ACC112 (cell line): ENCODE data around the gene ANKRD27.
"Not testable (repeated sequence)": the region's sequence is repeated elsewhere in the genome, so short reads cannot be mapped to it uniquely, and the experiment has no call there.

Source experiments
- H2AFZ ChIP-seq: fragments of 200-600 bp; sonication (generic); one replicate; pipeline ENCODE4 v1.6.0; 2017; ENCODE audit warnings: antibody characterized with exemption, low read length; ENCODE audit not compliant: unreplicated experiment
- H3K27ac ChIP-seq: fragments of 200-600 bp; sonication (generic); 2 replicates; pipeline ENCODE4 v1.5.1; 2014; ENCODE audit warnings: low read depth, mild to moderate bottlenecking, antibody characterized with exemption, low read length, moderate library complexity
- H3K27me3 ChIP-seq: fragments of 200-600 bp; sonication (generic); 2 replicates; pipeline ENCODE4 v1.6.1; 2014; ENCODE audit warnings: mild to moderate bottlenecking, antibody characterized with exemption, low read length, moderate library complexity, mixed read lengths; ENCODE audit not compliant: insufficient read depth
- H3K36me3 ChIP-seq: fragments of 200-600 bp; sonication (generic); 2 replicates; pipeline ENCODE4 v1.6.1; 2016; ENCODE audit warnings: mild to moderate bottlenecking, antibody characterized with exemption, low read length, moderate library complexity, mixed read lengths; ENCODE audit not compliant: insufficient read depth
- H3K4me1 ChIP-seq: fragments of 200-600 bp; sonication (generic); one replicate; pipeline ENCODE4 v1.6.1; 2016; ENCODE audit warnings: low read length, mixed read lengths; ENCODE audit not compliant: insufficient read depth, unreplicated experiment, control insufficient read depth
- H3K4me3 ChIP-seq: fragments of 200-600 bp; sonication (generic); 2 replicates; pipeline ENCODE4 v1.5.1; 2014; ENCODE audit warnings: mild to moderate bottlenecking, low read depth, low read length
- H3K79me2 ChIP-seq: fragments of 200-600 bp; sonication (generic); one replicate; pipeline ENCODE4 v1.6.0; 2016; ENCODE audit warnings: low read length; ENCODE audit not compliant: control insufficient read depth, unreplicated experiment, insufficient read depth

ANKRD27 gene

GRCh38 chr19:32702010-32702409 is 27.0 kb upstream of the ANKRD27 start:
- Histone ChIP-seq H3K36me3 (peaks cover 21% of the 10 kb centered on the region), H3K79me2 (peaks cover 47% of the 10 kb centered on the region), H2AFZ (no peak overlapping the region), H3K27me3 (no peaks in the 10 kb centered on the region), H3K4me1 (no peaks in the 10 kb centered on the region), H3K4me3 (no peak overlapping the region), H3K27ac (no peak overlapping the region)

GRCh38 chr19:32700129-32700528 is 25.1 kb upstream of the ANKRD27 start:
- not testable (repeated sequence) for H3K4me1 ChIP-seq, H3K4me3 ChIP-seq, H2AFZ ChIP-seq, H3K27me3 ChIP-seq, H3K27ac ChIP-seq
- H3K79me2 ChIP-seq: peaks cover 47% of the 10 kb centered on the region
- H3K36me3 ChIP-seq: peaks cover 17% of the 10 kb centered on the region; the same call in 1 of the 2 replicates

GRCh38 chr19:32696771-32697170 is 21.8 kb upstream of the ANKRD27 start:
- H3K27ac ChIP-seq, H3K36me3 ChIP-seq, H3K4me3 ChIP-seq, H2AFZ ChIP-seq, H3K27me3 ChIP-seq, H3K4me1 ChIP-seq: not testable (repeated sequence)
- peaks cover 63% of the 10 kb centered on the region for H3K79me2 ChIP-seq

GRCh38 chr19:32695506-32695905 is 20.5 kb upstream of the ANKRD27 start:
- Histone ChIP-seq H3K4me1 (peaks cover 14% of the 10 kb centered on the region), H3K79me2 (peaks cover 61% of the 10 kb centered on the region)
- not testable (repeated sequence) for H3K27me3 ChIP-seq, H3K36me3 ChIP-seq, H3K4me3 ChIP-seq, H3K27ac ChIP-seq, H2AFZ ChIP-seq

- not testable (repeated sequence) for H2AFZ ChIP-seq, H3K27me3 ChIP-seq, H3K4me3 ChIP-seq, H3K36me3 ChIP-seq, H3K27ac ChIP-seq
- H3K79me2 ChIP-seq: peaks cover 59% of the 10 kb centered on the region
- H3K4me1 ChIP-seq: peaks cover 14% of the 10 kb centered on the region
Measured at GRCh38 chr19:32694851-32695250, 19.9 kb upstream of the ANKRD27 start.

GRCh38 chr19:32694316-32694715 is 19.3 kb upstream of the ANKRD27 start:
- not testable (repeated sequence) for H3K4me3 ChIP-seq, H3K27ac ChIP-seq, H3K27me3 ChIP-seq, H3K36me3 ChIP-seq, H2AFZ ChIP-seq
- H3K79me2 ChIP-seq: peaks cover 56% of the 10 kb centered on the region
- peaks cover 14% of the 10 kb centered on the region for H3K4me1 ChIP-seq

- H2AFZ ChIP-seq: not testable (repeated sequence)
- peaks cover 14% of the 10 kb centered on the region for H3K4me1 ChIP-seq
- peaks cover 54% of the 10 kb centered on the region for H3K79me2 ChIP-seq
Measured at GRCh38 chr19:32693151-32694108, 18.4 kb upstream of the ANKRD27 start.

GRCh38 chr19:32692727-32693061 is 17.7 kb upstream of the ANKRD27 start:
- Histone ChIP-seq H3K4me3 (peak overlapping the region; percentile 86), H2AFZ (no peak overlapping the region), H3K27me3 (no peaks in the 10 kb centered on the region), H3K4me1 (peaks cover 14% of the 10 kb centered on the region), H3K79me2 (peaks cover 50% of the 10 kb centered on the region), H3K27ac (peak overlapping the region; percentile 53; the same call in 1 of the 2 replicates), H3K36me3 (no peaks in the 10 kb centered on the region)

More at GRCh38 chr19:32693151-32694108, 18.4 kb upstream of the ANKRD27 start:
- not testable (repeated sequence) for H3K27ac ChIP-seq, H3K27me3 ChIP-seq, H3K36me3 ChIP-seq
- peak overlapping the region; percentile 86 for H3K4me3 ChIP-seq

GRCh38 chr19:32691952-32692726 is 17.2 kb upstream of the ANKRD27 start:
- H2AFZ ChIP-seq: peak overlapping the region; percentile 74
- peaks cover 14% of the 10 kb centered on the region for H3K4me1 ChIP-seq
- H3K4me3 ChIP-seq: peak overlapping the region; percentile 86
- no peaks in the 10 kb centered on the region for H3K27me3 ChIP-seq
- H3K36me3 ChIP-seq: no peaks in the 10 kb centered on the region
- H3K79me2 ChIP-seq: peaks cover 45% of the 10 kb centered on the region
- H3K27ac ChIP-seq: peak overlapping the region; percentile 53; the same call in 1 of the 2 replicates

- Histone ChIP-seq H3K36me3 (no peaks in the 10 kb centered on the region), H3K27ac (peak within 1 kb of the TSS; percentile 53; the same call in 1 of the 2 replicates), H3K4me3 (peak within 1 kb of the TSS; percentile 86), H3K79me2 (peaks cover 39% of the 10 kb centered on the region), H3K4me1 (peaks cover 14% of the 10 kb centered on the region), H3K27me3 (no peaks in the 10 kb centered on the region), H2AFZ (peak within 1 kb of the TSS; percentile 74)
Measured at GRCh38 chr19:32691291-32691951, 16.4 kb upstream of the ANKRD27 start, which contains the start of gene NUDT19. Gene NUDT19, plus strand, starts transcription at chr19:32691821. Its CDS starts 140 bp downstream, at chr19:32691961.
